ENCODE results near the gene UPF1.

The UPF1 gene

DNA sequence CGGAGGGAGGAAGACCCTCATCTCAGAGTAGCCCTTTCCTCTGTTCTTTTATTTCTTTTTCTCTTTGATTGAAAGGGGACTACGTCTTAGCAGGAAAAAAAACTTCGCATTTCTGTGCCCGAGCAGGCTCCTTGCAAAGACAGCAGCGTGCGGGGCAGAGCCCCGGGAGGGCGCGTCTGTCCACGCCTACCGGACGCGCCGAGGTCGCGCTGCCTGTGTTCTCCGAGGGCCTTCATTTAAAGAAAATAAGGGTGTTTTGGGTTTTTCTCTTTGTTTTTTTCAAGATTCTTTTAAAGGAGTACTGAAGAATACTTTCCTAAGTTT lies 35.0 kb downstream of the UPF1 start:
- in situ Hi-C loops (cut with MboI; ENCODE audit: low sequenced_read_pairs, unreplicated experiment) = no loop called here
- no peak for TF ChIP-seq CTCF (IDR thresholded peaks at IDR 0.05; ENCODE audit: borderline replicate concordance, control extremely low read depth, extremely low read depth, insufficient read depth, missing control alignments)
- DNase-seq (ENCODE audit: low spot score) = no peak

GRCh38 chr19:18867199-18867598 lies 35.4 kb downstream of the UPF1 start:
- in situ Hi-C loops (cut with MboI; ENCODE audit: low sequenced_read_pairs, unreplicated experiment) = no loop called here
- TF ChIP-seq CTCF (IDR thresholded peaks at IDR 0.05; ENCODE audit: borderline replicate concordance, control extremely low read depth, extremely low read depth, insufficient read depth, missing control alignments) = no peak
- DNase-seq (ENCODE audit: low spot score) = no peak

DNA sequence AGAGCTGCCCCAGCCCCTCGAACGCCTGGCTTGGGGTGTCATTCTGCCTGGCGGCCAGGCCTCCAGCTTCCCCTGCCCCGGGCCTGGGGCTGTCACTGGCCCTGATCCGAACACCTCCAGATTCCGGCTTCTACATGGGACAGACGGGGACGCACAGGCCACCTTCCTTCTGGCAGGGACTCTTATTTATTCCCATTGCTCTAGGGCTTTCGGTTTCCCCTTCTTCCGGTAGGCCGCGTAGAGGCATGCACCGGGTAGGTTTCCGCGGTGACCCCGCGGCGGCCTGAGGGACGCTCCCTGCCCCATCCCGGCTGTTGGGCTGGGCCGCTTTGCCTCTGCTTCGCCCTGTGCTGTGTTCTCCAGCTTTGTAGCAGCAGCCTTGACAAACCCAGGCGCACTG lies 36.0 kb downstream of the UPF1 start:
- in situ Hi-C loops (cut with MboI; ENCODE audit: low sequenced_read_pairs, unreplicated experiment) = no loop called here
- TF ChIP-seq CTCF (IDR thresholded peaks at IDR 0.05; ENCODE audit: borderline replicate concordance, control extremely low read depth, extremely low read depth, insufficient read depth, missing control alignments) = no peak
- DNase-seq (ENCODE audit: low spot score) = no peak

DNA sequence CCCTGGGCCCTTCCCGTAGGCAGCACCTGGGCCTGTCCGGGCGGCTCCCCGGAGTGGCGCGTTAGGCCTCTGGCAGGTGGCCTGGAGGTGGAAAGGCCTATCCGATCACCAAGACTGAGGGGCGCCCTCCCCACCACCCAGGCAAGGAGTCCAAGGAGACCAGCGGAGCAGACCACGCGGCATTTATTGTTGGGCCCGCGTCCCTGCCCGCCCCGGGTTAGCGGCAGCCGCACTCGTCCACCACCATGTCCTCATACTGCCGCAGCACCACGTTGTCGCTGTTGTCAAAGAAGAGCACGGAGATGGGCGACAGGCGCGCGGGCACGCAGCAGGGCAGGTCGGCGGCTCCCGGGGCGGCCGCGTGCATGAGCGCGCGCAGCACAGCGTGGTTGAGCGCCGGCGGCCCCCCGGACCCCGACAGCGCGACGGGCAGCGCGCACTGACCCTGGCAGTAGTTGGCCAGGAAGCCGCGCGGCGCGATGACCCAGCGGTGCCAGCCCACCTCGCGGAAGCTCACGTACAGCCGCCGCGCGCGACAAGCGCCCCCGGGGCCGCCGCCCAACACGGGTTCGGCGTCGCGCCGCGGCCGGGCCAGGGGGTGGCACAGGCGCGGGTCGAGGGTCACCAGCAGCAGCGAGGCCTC lies 36.7 kb downstream of the UPF1 start:
- in situ Hi-C loops (cut with MboI; ENCODE audit: low sequenced_read_pairs, unreplicated experiment) = no loop called here
- TF ChIP-seq CTCF (IDR thresholded peaks at IDR 0.05; ENCODE audit: borderline replicate concordance, control extremely low read depth, extremely low read depth, insufficient read depth, missing control alignments) = no peak
- no peak for DNase-seq (ENCODE audit: low spot score)

DNA sequence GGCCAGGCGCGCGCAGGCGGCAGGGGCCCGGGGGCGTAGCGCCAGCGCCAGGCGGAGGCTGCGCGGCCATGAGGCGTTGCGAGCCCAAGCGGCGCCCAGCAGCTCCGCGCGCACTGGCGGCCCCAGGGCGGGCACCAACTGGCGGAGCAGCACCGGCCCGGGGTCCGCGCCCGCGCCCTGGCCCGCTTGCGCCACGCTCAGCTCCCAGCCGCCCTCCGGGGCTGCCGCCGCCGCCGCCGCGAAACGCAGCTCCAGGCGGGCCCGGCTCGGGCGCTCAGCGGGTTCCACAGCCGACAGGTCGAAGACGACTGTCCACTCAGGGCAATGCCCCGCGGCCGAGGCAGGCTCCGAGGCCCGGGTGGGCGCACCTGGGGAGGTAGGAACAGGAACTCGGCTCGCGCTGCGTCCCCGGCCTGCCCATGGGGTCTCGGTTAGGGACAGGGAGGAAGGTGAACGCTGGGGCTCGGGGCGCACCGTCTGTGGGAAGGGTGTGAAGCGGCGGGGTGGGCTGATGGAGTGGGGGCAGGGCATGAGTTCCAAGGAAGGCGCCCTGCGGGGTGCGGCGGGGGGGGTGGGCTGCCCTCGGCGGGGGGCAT lies 37.4 kb downstream of the UPF1 start:
- in situ Hi-C loops (cut with MboI; ENCODE audit: low sequenced_read_pairs, unreplicated experiment) = no loop called here
- TF ChIP-seq CTCF (IDR thresholded peaks at IDR 0.05; ENCODE audit: borderline replicate concordance, control extremely low read depth, extremely low read depth, insufficient read depth, missing control alignments) = no peak
- no peak for DNase-seq (ENCODE audit: low spot score)

GRCh38 chr19:18869781-18870530 lies 38.2 kb downstream of the UPF1 start:
- DNase-seq (ENCODE audit: low spot score) = no peak
- in situ Hi-C loops (cut with MboI; ENCODE audit: low sequenced_read_pairs, unreplicated experiment) = no loop called here
- no peak for TF ChIP-seq CTCF (IDR thresholded peaks at IDR 0.05; ENCODE audit: borderline replicate concordance, control extremely low read depth, extremely low read depth, insufficient read depth, missing control alignments)
